ENCODE results near the gene MAPK7. TPM values are rescaled to one million over a fixed set of nuclear protein-coding genes. Genes with fewer than 3 reads are reported as not detected.

MAPK7 gene
- total and polyA plus RNA-seq, 9 of the 15 experiments (the other 6 are each of a cell fraction or from before 2014, with no cell fraction given): 0.46 to 7.5 (median 2.5) TPM

DNA sequence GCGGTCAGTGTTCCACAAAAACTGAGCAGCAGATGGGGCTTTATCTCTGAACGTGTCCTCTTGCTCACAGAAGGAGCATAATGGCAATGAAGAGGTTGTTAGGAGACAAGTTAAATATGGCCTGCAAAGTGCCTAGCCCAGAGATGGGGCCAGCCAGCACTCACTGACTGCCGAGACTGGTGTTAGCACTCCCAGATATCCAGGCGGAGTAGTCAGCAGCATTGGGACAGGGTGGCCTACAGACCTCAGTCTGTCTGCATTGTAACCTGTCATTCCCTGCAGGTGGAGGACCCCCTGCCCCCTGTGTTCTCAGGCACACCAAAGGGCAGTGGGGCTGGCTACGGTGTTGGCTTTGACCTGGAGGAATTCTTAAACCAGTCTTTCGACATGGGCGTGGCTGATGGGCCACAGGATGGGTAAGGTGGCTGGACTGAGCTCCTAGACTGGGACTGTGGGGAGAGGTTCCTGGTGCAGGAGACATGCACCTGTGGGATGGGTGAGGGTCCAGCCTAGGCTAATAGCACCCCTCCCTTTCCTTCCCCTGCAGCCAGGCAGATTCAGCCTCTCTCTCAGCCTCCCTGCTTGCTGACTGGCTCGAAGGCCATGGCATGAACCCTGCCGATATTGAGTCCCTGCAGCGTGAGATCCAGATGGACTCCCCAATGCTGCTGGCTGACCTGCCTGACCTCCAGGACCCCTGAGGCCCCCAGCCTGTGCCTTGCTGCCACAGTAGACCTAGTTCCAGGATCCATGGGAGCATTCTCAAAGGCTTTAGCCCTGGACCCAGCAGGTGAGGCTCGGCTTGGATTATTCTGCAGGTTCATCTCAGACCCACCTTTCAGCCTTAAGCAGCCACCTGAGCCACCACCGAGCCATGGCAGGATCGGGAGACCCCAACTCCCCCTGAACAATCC is 4.5 kb downstream of the MAPK7 start:
- 83% methylated on average over 11 of the region's 13 CpGs for WGBS (ENCODE audit: insufficient coverage, low coverage, missing lambda C conversion rate)
- H3K27ac ChIP-seq (ENCODE audit: extremely low read depth, low read depth, low read length): no peak overlapping the region
- no peak overlapping the region for H2AFZ ChIP-seq (ENCODE audit: low read depth, low read length)
- ChIA-PET CTCF (ENCODE audit: low intra/inter-chr PET ratio) (no interaction called here), POLR2A (no interaction called here)
- peaks cover 3 to 38% of the 10 kb centered on the region in 2 experiments; a peak in 4 of 5 replicates for H3K4me1 ChIP-seq (replicated peaks in 1 of 2; ENCODE audit: control insufficient read depth in 2 of 2, insufficient read depth in 2 of 2, low read length in 2 of 2)
- no peaks in the 10 kb centered on the region; a peak in 1 of 5 replicates for H3K27me3 ChIP-seq (ENCODE audit: control insufficient read depth in 2 of 2, insufficient read depth in 2 of 2, low read length in 2 of 2)
- H3K9me1 ChIP-seq (ENCODE audit: control insufficient read depth, insufficient read depth, low read length): no peaks in the 10 kb centered on the region
- peaks cover 9% of the 10 kb centered on the region; the same call in 2 of the 3 replicates for H3K79me2 ChIP-seq (ENCODE audit: control insufficient read depth, insufficient read depth, low read length)
- BruUV-seq (replicated peaks): no TSS peak
- DNase-seq (ENCODE audit: extremely low read depth in 1 of 4, low spot score in 3 of 4) (no peak), ATAC-seq (no peak), FAIRE-seq (no peak)
- intact Hi-C loops (cut with micrococcal nuclease) (no loop called here), in situ Hi-C loops (cut with MboI) (no loop called here)
- TF ChIP-seq ERF (CRISPR knock-in tag; IDR thresholded peaks at IDR 0.05) (no peak), RBFOX2 (IDR thresholded peaks at IDR 0.05; ENCODE audit: low read depth, low read length) (0 out of 2 replicates have a peak, but pooled peaks have one; percentile 35)
- H3K36me3 ChIP-seq (ENCODE audit: control insufficient read depth, insufficient read depth, low read length): peaks cover 21% of the 10 kb centered on the region; the same call in 2 of the 3 replicates
- no peaks in the 10 kb centered on the region for H3K9me3 ChIP-seq (replicated peaks; ENCODE audit: control insufficient read depth, insufficient read depth, low read depth, low read length)
- no peak overlapping the region for H3K4me3 ChIP-seq
- H3K4me2 ChIP-seq (ENCODE audit: insufficient read depth, low read length): no peak overlapping the region
- H3K9ac ChIP-seq (ENCODE audit: insufficient read depth in 1 of 2, low read depth in 2 of 2, low read length in 2 of 2): peak overlapping the region in 1 of 2 experiments; percentile 64; a peak in 1 of 4 replicates
- no peaks in the 10 kb centered on the region for H4K20me1 ChIP-seq (replicated peaks; ENCODE audit: control insufficient read depth, insufficient read depth, low read length)

Measured in K562 (cell line).